ENCODE measurements around the gene PPM1H. TPM values are rescaled to one million over a fixed set of nuclear protein-coding genes. Genes with fewer than 3 reads are reported as not detected.
"Not testable (repeated sequence)": the region's sequence is repeated elsewhere in the genome, so short reads cannot be mapped to it uniquely, and the experiment has no call there.

PPM1H gene
- total RNA-seq, 2 experiments from 2014 or later, result not detected

DNA sequence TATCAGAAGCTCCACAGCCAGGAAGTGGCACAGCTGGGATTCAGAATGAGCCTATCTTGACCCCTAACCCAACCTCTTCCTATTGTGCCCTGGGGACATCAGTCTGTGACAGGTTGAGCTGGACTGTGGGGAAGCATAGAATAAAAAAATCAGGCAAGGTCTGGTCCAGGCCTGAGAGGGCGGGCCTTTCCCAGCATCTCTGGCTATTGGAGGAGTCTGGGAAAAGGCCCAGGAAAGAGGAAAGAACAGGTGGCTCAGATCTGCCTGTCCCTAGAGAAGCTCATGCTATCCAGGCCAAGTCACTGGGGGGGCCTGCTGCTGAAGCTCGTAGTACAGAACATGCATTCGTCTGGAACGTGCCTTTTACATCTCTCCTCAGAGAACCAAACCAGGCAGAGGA is 100.5 kb downstream of the PPM1H start:
- intact Hi-C loops (cut with micrococcal nuclease), result no loop called here
- DNase-seq, result no peak
- CTCF ChIA-PET, result interaction anchor here (1.7 kb wide), 1 partner anchor 22 kb away, joined by 6 read pairs; no protein-coding TSS in a partner anchor
- Mint-ChIP-seq H3K9me3 (no peaks in the 10 kb centered on the region), H3K4me1 (ENCODE audit: low read depth) (no peaks in the 10 kb centered on the region), H3K36me3 (ENCODE audit: low read depth) (no peaks in the 10 kb centered on the region), H3K27me3 (ENCODE audit: low read depth) (peaks cover 9% of the 10 kb centered on the region), H3K4me3 (no peak overlapping the region), H3K27ac (no peak overlapping the region)

GRCh38 chr12:62833634-62834033 is 101.3 kb downstream of the PPM1H start:
- DNase-seq, result no peak
- intact Hi-C loops (cut with micrococcal nuclease), result no loop called here
- Mint-ChIP-seq H3K4me3 (no peak overlapping the region), H3K4me1 (ENCODE audit: low read depth) (no peaks in the 10 kb centered on the region), H3K36me3 (ENCODE audit: low read depth) (no peaks in the 10 kb centered on the region), H3K9me3 (no peaks in the 10 kb centered on the region), H3K27ac (no peak overlapping the region), H3K27me3 (ENCODE audit: low read depth) (peaks cover 7% of the 10 kb centered on the region)
- CTCF ChIA-PET, result interaction anchor here (0.6 kb wide), 1 partner anchor 38 kb away, joined by 3 read pairs; no protein-coding TSS in a partner anchor

DNA sequence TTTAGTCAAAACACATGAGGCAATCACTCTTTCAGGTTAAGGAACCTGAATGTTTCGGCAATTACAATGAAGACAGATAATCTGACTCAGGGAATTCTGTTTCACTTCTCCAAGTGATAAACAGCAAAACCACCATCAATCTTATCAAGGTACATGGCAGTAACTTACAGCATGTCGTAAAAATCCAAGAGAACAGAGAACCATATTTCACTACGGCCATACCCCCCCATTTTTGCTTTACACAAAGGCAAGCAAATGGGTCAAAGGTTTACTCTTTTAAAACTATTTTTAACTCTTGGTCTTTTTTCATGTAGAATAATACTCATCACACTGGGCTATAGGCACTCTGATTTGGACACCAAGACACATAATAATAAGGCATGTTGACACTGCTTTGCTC is 102.4 kb downstream of the PPM1H start:
- no peak for DNase-seq
- Mint-ChIP-seq H3K36me3 (ENCODE audit: low read depth) (no peaks in the 10 kb centered on the region), H3K27me3 (ENCODE audit: low read depth) (peaks cover 5% of the 10 kb centered on the region), H3K27ac (no peak overlapping the region), H3K9me3 (no peaks in the 10 kb centered on the region), H3K4me3 (no peak overlapping the region), H3K4me1 (ENCODE audit: low read depth) (no peaks in the 10 kb centered on the region)
- CTCF ChIA-PET, result no interaction called here
- intact Hi-C loops (cut with micrococcal nuclease), result no loop called here

DNA sequence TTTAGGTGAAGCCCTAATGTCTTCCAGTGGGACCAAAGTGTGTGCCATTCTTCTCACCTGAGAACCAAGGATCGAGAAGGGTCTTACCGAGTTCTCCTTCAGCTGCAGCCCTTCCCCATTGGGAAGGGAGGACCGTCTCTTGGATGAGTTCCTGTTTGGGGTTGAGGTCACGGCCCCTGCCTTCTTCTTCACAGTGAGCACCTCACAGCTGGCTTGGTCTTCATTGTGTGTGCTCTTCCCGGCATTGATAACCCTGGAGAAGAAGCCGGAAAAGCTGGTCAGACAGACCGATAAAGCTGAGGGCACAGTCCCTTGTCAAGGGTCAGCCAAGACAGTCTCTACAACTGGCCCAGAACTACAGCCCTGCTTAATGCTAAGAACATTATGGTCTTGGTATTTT is 102.9 kb downstream of the PPM1H start:
- intact Hi-C loops (cut with micrococcal nuclease), result no loop called here
- no peak for DNase-seq
- peaks cover 5% of the 10 kb centered on the region for H3K27me3 Mint-ChIP-seq (ENCODE audit: low read depth)
- no peak overlapping the region for H3K4me3 Mint-ChIP-seq
- no peaks in the 10 kb centered on the region for H3K9me3 Mint-ChIP-seq
- H3K27ac Mint-ChIP-seq, result no peak overlapping the region
- CTCF ChIA-PET, result no interaction called here
- H3K4me1 Mint-ChIP-seq (ENCODE audit: low read depth), result no peaks in the 10 kb centered on the region
- no peaks in the 10 kb centered on the region for H3K36me3 Mint-ChIP-seq (ENCODE audit: low read depth)

DNA sequence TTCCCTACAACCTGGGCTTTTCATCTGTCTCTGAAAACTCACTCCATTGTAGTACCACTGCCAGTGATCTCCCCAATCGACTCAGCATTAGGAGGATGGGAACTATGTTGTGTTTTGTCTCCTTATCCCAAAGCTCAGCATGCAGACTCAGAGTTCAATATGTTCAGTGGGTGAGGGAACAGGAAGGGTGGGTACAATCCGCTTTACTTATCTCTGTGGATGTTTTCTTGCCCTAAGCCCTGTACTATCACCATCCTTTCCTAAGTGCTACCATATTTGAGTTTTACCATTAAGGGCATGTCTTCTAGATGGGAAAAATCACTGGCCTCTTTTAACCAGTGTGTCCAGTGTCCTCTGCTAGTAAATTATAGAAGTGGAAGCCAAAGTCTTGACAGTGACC is 107.1 kb downstream of the PPM1H start:
- Mint-ChIP-seq H3K4me3 (no peak overlapping the region), H3K36me3 (ENCODE audit: low read depth) (no peaks in the 10 kb centered on the region), H3K4me1 (ENCODE audit: low read depth) (no peaks in the 10 kb centered on the region), H3K27ac (no peak overlapping the region), H3K27me3 (ENCODE audit: low read depth) (peaks cover 2% of the 10 kb centered on the region), H3K9me3 (no peaks in the 10 kb centered on the region)
- CTCF ChIA-PET, result interaction anchor here (0.5 kb wide), 1 partner anchor 1115 kb away, joined by 3 read pairs; no protein-coding TSS in a partner anchor
- intact Hi-C loops (cut with micrococcal nuclease), result no loop called here
- DNase-seq, result no peak

GRCh38 chr12:62827042-62827441 is 107.9 kb downstream of the PPM1H start:
- Mint-ChIP-seq H3K36me3 (ENCODE audit: low read depth) (no peaks in the 10 kb centered on the region), H3K9me3 (no peaks in the 10 kb centered on the region), H3K27ac (no peak overlapping the region), H3K27me3 (ENCODE audit: low read depth) (peaks cover 6% of the 10 kb centered on the region), H3K4me1 (ENCODE audit: low read depth) (no peaks in the 10 kb centered on the region), H3K4me3 (no peak overlapping the region)
- CTCF ChIA-PET, result no interaction called here
- no peak for DNase-seq
- intact Hi-C loops (cut with micrococcal nuclease), result no loop called here

DNA sequence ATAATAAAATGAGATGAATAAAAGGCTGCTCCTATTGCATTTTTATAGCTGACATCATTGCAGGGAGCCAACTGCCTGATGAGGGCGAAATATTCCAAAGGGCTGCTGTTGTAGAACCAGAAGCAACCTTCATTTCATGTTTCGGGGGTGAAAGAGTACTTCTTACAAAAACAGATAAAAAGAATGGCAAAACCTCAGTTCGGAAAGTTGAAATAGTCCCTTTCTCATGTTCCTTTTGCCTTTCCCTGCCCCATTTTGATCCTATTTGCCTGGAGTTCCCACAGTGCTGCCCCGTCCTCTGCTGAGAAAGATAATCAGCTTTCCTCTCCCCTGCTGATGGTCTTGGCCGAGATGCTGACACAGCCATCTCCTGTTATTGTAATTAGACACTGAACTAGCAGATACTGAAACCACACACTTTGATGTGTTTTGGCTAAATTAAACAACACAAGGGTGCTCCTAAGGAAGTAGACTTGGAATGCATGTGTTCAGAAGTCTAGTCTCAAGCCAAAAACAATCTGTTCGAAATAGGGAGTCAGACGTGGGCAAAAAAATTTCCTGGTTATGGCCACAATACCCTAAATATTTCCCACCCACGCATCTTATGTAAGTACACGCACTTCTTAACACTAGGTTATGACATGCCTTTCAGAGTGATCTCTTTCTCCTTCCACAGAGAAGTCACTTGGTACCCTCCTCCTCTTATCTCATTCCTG is 117.2 kb downstream of the PPM1H start:
- H3K27me3 Mint-ChIP-seq (ENCODE audit: low read depth), result peaks cover 29% of the 10 kb centered on the region
- intact Hi-C loops (cut with micrococcal nuclease), result no loop called here
- CTCF ChIA-PET, result interaction anchor here (0.7 to 2.0 kb wide), 2 partner anchors 248 to 383 kb away, joined by 5 read pairs; no protein-coding TSS in a partner anchor

DNA sequence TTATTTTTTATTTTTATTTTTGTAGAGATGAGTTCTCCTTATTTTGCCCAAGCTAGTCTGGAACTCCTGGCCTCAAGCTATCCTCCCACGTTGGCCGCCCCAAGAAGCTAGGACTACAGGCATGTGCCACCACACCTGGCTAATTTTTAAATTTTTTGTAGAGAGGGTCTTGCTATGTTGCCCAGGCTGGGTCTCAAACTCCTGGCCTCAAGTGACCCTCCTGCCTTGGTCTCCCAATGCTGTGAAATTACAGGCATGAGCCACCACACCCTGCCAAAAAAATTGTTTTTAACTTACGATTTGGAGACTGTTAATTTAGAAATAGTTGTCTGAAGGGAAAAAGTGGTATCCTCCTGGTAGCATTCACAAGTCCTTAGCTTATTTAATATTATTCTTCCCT is 120.7 kb downstream of the PPM1H start:
- Mint-ChIP-seq H3K36me3 (ENCODE audit: low read depth) (no peaks in the 10 kb centered on the region), H3K9me3 (no peaks in the 10 kb centered on the region), H3K27ac (no peak overlapping the region), H3K4me3 (no peak overlapping the region), H3K4me1 (ENCODE audit: low read depth) (peaks cover 8% of the 10 kb centered on the region), H3K27me3 (ENCODE audit: low read depth) (peaks cover 20% of the 10 kb centered on the region)
- intact Hi-C loops (cut with micrococcal nuclease), result loop anchor here (5.0 kb wide), 1 partner anchor 287 kb away; no protein-coding TSS in a partner anchor
- CTCF ChIA-PET, result interaction anchor here (0.7 to 3.0 kb wide), 10 partner anchors 11 to 378 kb away, joined by 3 to 34 read pairs (median 8); no protein-coding TSS in a partner anchor
- DNase-seq, result no peak

More for the DNA sequence above, 117.2 kb downstream of the PPM1H start:
- no peaks in the 10 kb centered on the region for H3K36me3 Mint-ChIP-seq (ENCODE audit: low read depth)
- no peaks in the 10 kb centered on the region for H3K9me3 Mint-ChIP-seq
- no peak overlapping the region for H3K27ac Mint-ChIP-seq
- no peak overlapping the region for H3K4me3 Mint-ChIP-seq
- H3K4me1 Mint-ChIP-seq (ENCODE audit: low read depth), result peaks cover 8% of the 10 kb centered on the region
- DNase-seq, result no peak

DNA sequence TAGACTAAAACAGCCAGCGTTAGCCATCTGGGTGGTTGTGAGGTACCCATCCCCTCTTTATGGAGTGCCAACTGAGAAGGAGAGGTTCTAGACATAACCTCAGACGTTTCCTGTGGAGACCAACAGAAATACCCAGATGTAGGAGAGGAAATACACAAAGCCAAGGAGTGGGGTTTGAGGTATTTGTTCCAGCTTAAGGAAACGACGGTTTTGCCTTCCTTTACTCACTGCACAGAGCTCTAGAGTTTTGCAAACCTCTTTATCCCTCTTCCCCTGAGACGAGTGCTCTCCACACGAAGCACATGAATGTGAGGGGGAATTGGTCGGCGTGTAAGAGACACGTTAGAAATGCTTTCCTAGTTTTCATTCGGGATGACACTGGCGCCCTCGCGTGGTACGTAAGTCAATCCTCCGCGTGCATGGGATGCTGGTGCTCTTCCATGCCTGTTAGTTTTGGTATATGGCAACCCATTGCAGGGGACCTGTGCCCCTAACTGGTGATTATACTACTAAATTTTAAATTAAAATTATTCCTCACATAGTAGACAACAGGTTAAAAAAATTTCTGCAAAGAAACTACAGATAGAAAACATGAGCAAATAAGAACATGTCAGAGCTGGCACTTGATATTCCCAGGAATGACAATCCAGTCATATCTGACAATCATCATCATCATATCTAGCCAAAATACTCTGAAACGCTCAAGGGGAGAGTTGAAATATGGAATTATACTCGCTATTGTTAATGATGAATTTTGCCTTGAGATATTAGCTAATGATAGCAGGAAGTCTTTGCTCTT is 121.7 kb downstream of the PPM1H start:
- Mint-ChIP-seq H3K9me3 (no peaks in the 10 kb centered on the region), H3K27me3 (ENCODE audit: low read depth) (peaks cover 16% of the 10 kb centered on the region), H3K4me1 (ENCODE audit: low read depth) (peaks cover 8% of the 10 kb centered on the region), H3K4me3 (peak overlapping the region; percentile 52), H3K27ac (no peak overlapping the region), H3K36me3 (ENCODE audit: low read depth) (no peaks in the 10 kb centered on the region)
- intact Hi-C loops (cut with micrococcal nuclease), result loop anchor here (1.0 to 5.0 kb wide), 3 partner anchors 256 to 375 kb away; no protein-coding TSS in a partner anchor
- peak; percentile 60 for DNase-seq
- CTCF ChIA-PET, result interaction anchor here (0.6 to 3.0 kb wide), 20 partner anchors 10 to 376 kb away, joined by 3 to 34 read pairs (median 4); no protein-coding TSS in a partner anchor

DNA sequence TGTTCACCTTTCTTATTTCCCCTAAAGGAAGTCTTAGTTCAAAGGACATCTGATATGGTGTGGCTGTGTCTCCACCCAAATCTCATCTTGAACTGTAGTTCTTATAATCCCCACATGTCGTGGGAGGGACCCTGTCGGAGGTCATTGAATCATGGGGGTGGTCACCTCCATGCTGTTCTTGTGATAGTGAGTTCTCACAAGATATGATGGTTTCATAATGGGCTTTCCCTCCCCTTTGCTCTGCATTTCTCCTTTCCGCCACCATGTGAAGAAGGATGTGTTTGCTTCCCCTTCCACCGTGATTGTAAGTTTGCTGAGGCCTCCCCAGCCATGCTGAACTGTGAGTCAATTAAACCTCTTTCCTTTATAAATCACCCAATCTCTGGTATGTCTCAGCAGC is 123.5 kb downstream of the PPM1H start:
- not testable (repeated sequence) for DNase-seq; H3K9me3 Mint-ChIP-seq; H3K4me3 Mint-ChIP-seq; H3K36me3 Mint-ChIP-seq (ENCODE audit: low read depth); H3K4me1 Mint-ChIP-seq (ENCODE audit: low read depth); H3K27ac Mint-ChIP-seq; H3K27me3 Mint-ChIP-seq (ENCODE audit: low read depth)
- CTCF ChIA-PET, result interaction anchor here (0.6 to 3.0 kb wide), 3 partner anchors 12 to 375 kb away, joined by 3 to 34 read pairs (median 9); no protein-coding TSS in a partner anchor
- intact Hi-C loops (cut with micrococcal nuclease), result loop anchor here (5.0 kb wide), 1 partner anchor 284 kb away; no protein-coding TSS in a partner anchor

GRCh38 chr12:62808166-62808879 is 126.6 kb downstream of the PPM1H start:
- Mint-ChIP-seq H3K27me3 (ENCODE audit: low read depth) (no peaks in the 10 kb centered on the region), H3K4me3 (no peak overlapping the region), H3K27ac (no peak overlapping the region), H3K36me3 (ENCODE audit: low read depth) (no peaks in the 10 kb centered on the region), H3K4me1 (ENCODE audit: low read depth) (peaks cover 6% of the 10 kb centered on the region), H3K9me3 (no peaks in the 10 kb centered on the region)
- no peak for DNase-seq
- intact Hi-C loops (cut with micrococcal nuclease), result no loop called here
- CTCF ChIA-PET, result interaction anchor here (0.6 to 0.7 kb wide), 2 partner anchors 168 to 227 kb away, joined by 3 read pairs; no protein-coding TSS in a partner anchor

DNA sequence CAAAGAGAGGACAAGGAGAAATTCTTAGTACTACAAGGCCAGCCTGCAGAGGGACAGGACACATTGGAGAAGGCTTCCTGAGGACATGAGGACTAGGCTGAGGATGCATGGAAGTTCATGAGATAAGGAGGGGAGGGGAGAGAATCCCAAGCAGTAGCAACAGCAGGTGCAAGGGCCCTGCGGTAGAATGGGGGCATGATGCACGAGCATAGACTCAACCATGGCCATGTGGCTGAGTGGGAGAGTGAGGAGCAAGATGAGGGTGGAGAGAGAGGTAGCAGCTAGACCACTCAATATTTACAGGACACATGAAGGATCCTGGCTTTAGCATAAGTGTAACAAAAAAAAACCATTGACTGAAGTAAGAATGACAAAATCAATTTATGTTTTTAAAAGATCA is 128.1 kb downstream of the PPM1H start:
- Mint-ChIP-seq H3K4me1 (ENCODE audit: low read depth) (no peaks in the 10 kb centered on the region), H3K9me3 (no peaks in the 10 kb centered on the region), H3K27ac (no peak overlapping the region), H3K4me3 (no peak overlapping the region), H3K27me3 (ENCODE audit: low read depth) (no peaks in the 10 kb centered on the region), H3K36me3 (ENCODE audit: low read depth) (no peaks in the 10 kb centered on the region)
- CTCF ChIA-PET, result interaction anchor here (0.8 to 1.0 kb wide), 3 partner anchors 9 to 129 kb away, joined by 3 to 10 read pairs (median 3); no protein-coding TSS in a partner anchor
- intact Hi-C loops (cut with micrococcal nuclease), result no loop called here
- no peak for DNase-seq
